ENCODE results near the gene AMFR. TPM values are rescaled to one million over a fixed set of nuclear protein-coding genes. Genes with fewer than 3 reads are reported as not detected.

The AMFR gene
- total and polyA plus RNA-seq, 2 of the 13 experiments (the other 11 are each of a cell fraction or from before 2014, with no cell fraction given), result 52.9 to 108 TPM

GRCh38 chr16:56363781-56364565 lies 61.4 kb downstream of the AMFR start:
- no peak for ATAC-seq
- intact Hi-C loops (cut with micrococcal nuclease; ENCODE audit: unreplicated experiment), result no loop called here
- no peak for FAIRE-seq
- CTCF ChIA-PET (ENCODE audit: low intra/inter-chr PET ratio, low total read pairs), result no interaction called here
- no peak overlapping the region for H3K27ac ChIP-seq (ENCODE audit: extremely low read length, insufficient read depth, low read length)
- BruUV-seq (replicated peaks), result no TSS peak
- DNase-seq (ENCODE audit: low spot score), result no peak
- no peak overlapping the region for H3K4me2 ChIP-seq (ENCODE audit: low read depth, low read length)
- in situ Hi-C loops (cut with HindIII; ENCODE audit: extremely low pct_ligation_motif_present, low pct_unique_long_range_greater_than_20kb), result no loop called here
- H3K9me3 ChIP-seq (ENCODE audit: low read length), result no peaks in the 10 kb centered on the region
- H3K4me3 ChIP-seq (replicated peaks in 1 of 3; ENCODE audit: insufficient read depth in 1 of 3, low read depth in 2 of 3, low read length in 3 of 3), result no peak overlapping the region
- no peaks in the 10 kb centered on the region for H3K27me3 ChIP-seq (ENCODE audit: control insufficient read depth in 1 of 2, insufficient read depth in 2 of 2, low read length in 2 of 2)
- H4K20me1 ChIP-seq (ENCODE audit: insufficient read depth, low read length), result no peaks in the 10 kb centered on the region
- WGBS (ENCODE audit: low lambda C conversion rate), result 97% methylated on average over 26 of the region's 26 CpGs
- POLR2A ChIA-PET, result no interaction called here
- peaks cover 35 to 66% of the 10 kb centered on the region in 2 experiments for H3K36me3 ChIP-seq (replicated peaks in 1 of 2; ENCODE audit: control insufficient read depth in 1 of 2, insufficient read depth in 2 of 2, low read length in 2 of 2)
- no peaks in the 10 kb centered on the region for H3K79me2 ChIP-seq (ENCODE audit: insufficient read depth, low read length)
- H3K4me1 ChIP-seq (ENCODE audit: insufficient read depth, low read length), result no peaks in the 10 kb centered on the region
- no peak overlapping the region for H3K9ac ChIP-seq (ENCODE audit: insufficient read depth, low read depth, low read length)
- H2AFZ ChIP-seq (ENCODE audit: low read length), result no peak overlapping the region
- TF ChIP-seq NFIB (CRISPR knock-in tag; IDR thresholded peaks at IDR 0.05; ENCODE audit: borderline replicate concordance) (no peak), MTF2 (CRISPR knock-in tag; IDR thresholded peaks at IDR 0.05; ENCODE audit: borderline replicate concordance) (no peak), RORA (CRISPR knock-in tag; IDR thresholded peaks at IDR 0.05) (no peak), NAIF1 (CRISPR knock-in tag; IDR thresholded peaks at IDR 0.05; ENCODE audit: borderline replicate concordance) (no peak), ZNF326 (CRISPR knock-in tag; IDR thresholded peaks at IDR 0.05; ENCODE audit: borderline replicate concordance) (no peak), POLR2G (IDR thresholded peaks at IDR 0.05; ENCODE audit: low read depth, low read length) (no peak), MBD4 (IDR thresholded peaks at IDR 0.05; ENCODE audit: borderline replicate concordance, low read length) (no peak)

- ChIA-PET CTCF (ENCODE audit: low intra/inter-chr PET ratio, low total read pairs) (no interaction called here), POLR2A (no interaction called here)
- Histone ChIP-seq H3K36me3 (replicated peaks in 1 of 2; ENCODE audit: control insufficient read depth in 1 of 2, insufficient read depth in 2 of 2, low read length in 2 of 2) (peaks cover 34 to 58% of the 10 kb centered on the region in 2 experiments), H2AFZ (ENCODE audit: low read length) (no peak overlapping the region), H3K27ac (ENCODE audit: extremely low read length, insufficient read depth, low read length) (no peak overlapping the region), H3K9ac (ENCODE audit: insufficient read depth, low read depth, low read length) (no peak overlapping the region), H3K79me2 (ENCODE audit: insufficient read depth, low read length) (no peaks in the 10 kb centered on the region), H3K27me3 (ENCODE audit: control insufficient read depth in 1 of 2, insufficient read depth in 2 of 2, low read length in 2 of 2) (no peaks in the 10 kb centered on the region), H3K4me2 (ENCODE audit: low read depth, low read length) (no peak overlapping the region), H3K4me3 (replicated peaks in 1 of 3; ENCODE audit: insufficient read depth in 1 of 3, low read depth in 2 of 3, low read length in 3 of 3) (no peak overlapping the region), H3K4me1 (ENCODE audit: insufficient read depth, low read length) (peaks cover under 1% of the 10 kb centered on the region; the same call in 1 of the 2 replicates), H4K20me1 (ENCODE audit: insufficient read depth, low read length) (no peaks in the 10 kb centered on the region), H3K9me3 (ENCODE audit: low read length) (no peaks in the 10 kb centered on the region)
- FAIRE-seq, result no peak
- no TSS peak for BruUV-seq (replicated peaks)
- ATAC-seq, result no peak
- DNase-seq (ENCODE audit: low spot score), result no peak
- TF ChIP-seq SNAPC2 (CRISPR knock-in tag; IDR thresholded peaks at IDR 0.05) (no peak), RBM22 (optimal IDR thresholded peaks at IDR 0.05; ENCODE audit: low read length) (peak; percentile 28), ZNF577 (CRISPR knock-in tag; IDR thresholded peaks at IDR 0.05; ENCODE audit: borderline replicate concordance, low read depth) (no peak), TAF15 (IDR thresholded peaks at IDR 0.05; ENCODE audit: low read depth, low read length, poor library complexity, severe bottlenecking) (no peak), TRIM24 (CRISPR knock-in tag; IDR thresholded peaks at IDR 0.05) (no peak), E2F2 (CRISPR knock-in tag; IDR thresholded peaks at IDR 0.05; ENCODE audit: borderline replicate concordance) (no peak), POGZ (CRISPR knock-in tag; IDR thresholded peaks at IDR 0.05) (no peak)
- intact Hi-C loops (cut with micrococcal nuclease; ENCODE audit: unreplicated experiment) (no loop called here), in situ Hi-C loops (cut with HindIII; ENCODE audit: extremely low pct_ligation_motif_present, low pct_unique_long_range_greater_than_20kb) (no loop called here)
- 98% methylated on average over 6 of the region's 6 CpGs for WGBS (ENCODE audit: low lambda C conversion rate)
Measured at GRCh38 chr16:56363181-56363716, 62.1 kb downstream of the AMFR start.
